ENCODE results near the gene TBC1D21. TPM values are rescaled to one million over a fixed set of nuclear protein-coding genes. Genes with fewer than 3 reads are reported as not detected.

TBC1D21 gene
- total RNA-seq, 1 donor from 2014 or later = not detected

GRCh38 chr15:73931441-73931840, 58.1 kb downstream of the TBC1D21 start:
- no peaks in the 10 kb centered on the region for H3K36me3 Mint-ChIP-seq
- Histone ChIP-seq H3K9me3 (ENCODE audit: low read depth) (no peaks in the 10 kb centered on the region), H3K79me2 (ENCODE audit: low read depth) (peaks cover 4% of the 10 kb centered on the region), H3K27ac (no peak overlapping the region), H3K4me2 (no peak overlapping the region), H3K36me3 (no peaks in the 10 kb centered on the region), H2AFZ (replicated peaks) (no peak overlapping the region), H4K20me1 (ENCODE audit: low read depth) (peaks cover 37% of the 10 kb centered on the region), H3K27me3 (no peaks in the 10 kb centered on the region), H3K4me3 (no peak overlapping the region), H3F3A (ENCODE audit: low read depth) (peaks cover 14% of the 10 kb centered on the region), H3K4me1 (peaks cover 28% of the 10 kb centered on the region), H3K9ac (no peak overlapping the region)
- no peak for DNase-seq (ENCODE audit: low spot score)
- no peak overlapping the region for H3K27ac Mint-ChIP-seq
- H3K27me3 Mint-ChIP-seq (ENCODE audit: insufficient read depth, low read depth) = peaks cover 28% of the 10 kb centered on the region
- no peak overlapping the region for H3K4me3 Mint-ChIP-seq
- H3K9me3 Mint-ChIP-seq = no peaks in the 10 kb centered on the region
- TF ChIP-seq EZH2phosphoT487 (IDR thresholded peaks at IDR 0.05) (no peak), EZH2 (IDR thresholded peaks at IDR 0.05) (no peak), CTCF (IDR thresholded peaks at IDR 0.05) (no peak)
- peaks cover 41% of the 10 kb centered on the region for H3K4me1 Mint-ChIP-seq

GRCh38 chr15:73932381-73933191, 59.2 kb downstream of the TBC1D21 start:
- Histone ChIP-seq H3K4me1 (peaks cover 34% of the 10 kb centered on the region), H4K20me1 (ENCODE audit: low read depth) (peaks cover 47% of the 10 kb centered on the region), H3K79me2 (ENCODE audit: low read depth) (peaks cover 4% of the 10 kb centered on the region), H2AFZ (replicated peaks) (no peak overlapping the region), H3K4me2 (no peak overlapping the region), H3F3A (ENCODE audit: low read depth) (peaks cover 7% of the 10 kb centered on the region), H3K27ac (no peak overlapping the region), H3K9me3 (ENCODE audit: low read depth) (no peaks in the 10 kb centered on the region), H3K4me3 (no peak overlapping the region), H3K9ac (no peak overlapping the region), H3K36me3 (no peaks in the 10 kb centered on the region), H3K27me3 (no peaks in the 10 kb centered on the region)
- no peak overlapping the region for H3K4me3 Mint-ChIP-seq
- peaks cover 51% of the 10 kb centered on the region for H3K4me1 Mint-ChIP-seq
- TF ChIP-seq EZH2phosphoT487 (IDR thresholded peaks at IDR 0.05) (no peak), EZH2 (IDR thresholded peaks at IDR 0.05) (no peak), CTCF (IDR thresholded peaks at IDR 0.05) (no peak)
- peaks cover 28% of the 10 kb centered on the region for H3K27me3 Mint-ChIP-seq (ENCODE audit: insufficient read depth, low read depth)
- no peaks in the 10 kb centered on the region for H3K36me3 Mint-ChIP-seq
- no peak overlapping the region for H3K27ac Mint-ChIP-seq
- DNase-seq (ENCODE audit: low spot score) = no peak
- no peaks in the 10 kb centered on the region for H3K9me3 Mint-ChIP-seq

- DNase-seq (ENCODE audit: low spot score) = no peak
- Mint-ChIP-seq H3K27ac (no peak overlapping the region), H3K9me3 (no peaks in the 10 kb centered on the region), H3K4me1 (peaks cover 44% of the 10 kb centered on the region), H3K27me3 (ENCODE audit: insufficient read depth, low read depth) (peaks cover 16% of the 10 kb centered on the region), H3K36me3 (no peaks in the 10 kb centered on the region), H3K4me3 (no peak overlapping the region)
- no peaks in the 10 kb centered on the region for H3K36me3 ChIP-seq
- H3K9ac ChIP-seq = no peak overlapping the region
- no peak overlapping the region for H3K4me3 ChIP-seq
- H3F3A ChIP-seq (ENCODE audit: low read depth) = peaks cover 7% of the 10 kb centered on the region
- H2AFZ ChIP-seq (replicated peaks) = no peak overlapping the region
- H3K4me1 ChIP-seq = peaks cover 28% of the 10 kb centered on the region
- no peak overlapping the region for H3K27ac ChIP-seq
- H3K27me3 ChIP-seq = no peaks in the 10 kb centered on the region
- H4K20me1 ChIP-seq (ENCODE audit: low read depth) = peaks cover 37% of the 10 kb centered on the region
- no peak overlapping the region for H3K4me2 ChIP-seq
- no peak for TF ChIP-seq EZH2 (IDR thresholded peaks at IDR 0.05)
- TF ChIP-seq EZH2phosphoT487 (IDR thresholded peaks at IDR 0.05) = no peak
- no peak for TF ChIP-seq CTCF (IDR thresholded peaks at IDR 0.05)
- H3K79me2 ChIP-seq (ENCODE audit: low read depth) = no peaks in the 10 kb centered on the region
- no peaks in the 10 kb centered on the region for H3K9me3 ChIP-seq (ENCODE audit: low read depth)
Measured at GRCh38 chr15:73934281-73934680, 60.9 kb downstream of the TBC1D21 start.

All from neural progenitor cell (in vitro differentiated cells).